UCSD-AML1 (cell line): ENCODE measurements around the gene OR56B4.
"Not testable (repeated sequence)": the region's sequence is repeated elsewhere in the genome, so short reads cannot be mapped to it uniquely, and the experiment has no call there.

Experiments used
- DNase-seq: peaks from one replicate; lab custom pipeline; 2025; ENCODE audit not compliant: unreplicated experiment; lab: John Stamatoyannopoulos, UW

OR56B4 gene

DNA sequence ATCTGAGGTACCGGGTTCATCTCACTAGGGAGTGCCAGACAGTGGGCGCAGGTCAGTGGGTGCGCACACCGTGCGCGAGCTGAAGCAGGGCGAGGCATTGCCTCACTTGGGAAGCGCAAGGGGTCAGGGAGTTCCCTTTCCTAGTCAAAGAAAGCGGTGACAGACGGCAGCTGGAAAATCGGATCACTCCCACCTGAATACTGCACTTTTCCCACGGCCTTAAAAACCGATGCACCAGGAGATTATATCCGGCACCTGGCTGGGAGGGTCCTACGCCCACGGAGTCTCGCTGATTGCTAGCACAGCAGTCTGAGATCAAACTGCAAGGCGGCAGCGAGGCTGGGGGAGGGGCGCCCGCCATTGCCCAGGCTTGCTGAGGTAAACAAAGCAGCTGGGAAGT lies 36.3 kb downstream of the OR56B4 start:
- not testable (repeated sequence) for DNase-seq

DNA sequence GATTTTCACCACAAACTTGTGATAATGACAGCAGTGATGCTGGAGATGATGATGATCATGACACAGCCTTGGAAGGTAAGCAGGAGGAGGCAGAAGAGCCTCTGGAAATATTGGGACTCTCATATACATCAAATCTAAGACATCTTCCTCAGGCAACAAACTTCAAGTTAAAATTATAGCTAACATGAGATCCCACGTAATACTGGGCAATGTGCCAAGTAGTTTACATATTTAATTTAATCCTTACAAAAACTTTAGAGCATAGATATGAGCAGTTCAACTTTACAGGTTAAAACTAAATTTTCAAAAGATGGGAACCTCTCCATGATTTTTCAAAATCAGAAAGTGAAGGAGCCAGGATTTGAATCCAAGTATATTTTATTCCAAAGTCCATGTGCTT lies 43.6 kb downstream of the OR56B4 start:
- DNase-seq = no peak

DNA sequence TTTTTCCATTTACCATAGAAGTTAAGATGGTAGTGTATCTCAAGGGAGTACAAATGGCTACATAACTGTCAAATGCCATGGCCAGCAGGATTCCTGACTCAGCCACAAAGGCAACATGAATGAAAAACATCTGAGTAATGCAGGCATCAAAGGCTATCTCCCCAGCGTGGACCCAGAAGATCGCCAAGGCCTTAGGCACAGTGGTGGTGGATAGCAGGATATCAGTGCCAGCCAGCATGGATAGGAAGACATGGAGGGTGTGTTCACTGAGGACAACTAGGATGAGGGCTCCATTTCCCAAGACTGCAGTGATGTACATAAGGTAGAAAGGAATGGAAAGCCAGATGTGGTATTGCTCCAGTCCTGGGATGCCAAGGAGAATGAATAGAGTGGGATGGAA lies 44.6 kb downstream of the OR56B4 start:
- no peak for DNase-seq

DNA sequence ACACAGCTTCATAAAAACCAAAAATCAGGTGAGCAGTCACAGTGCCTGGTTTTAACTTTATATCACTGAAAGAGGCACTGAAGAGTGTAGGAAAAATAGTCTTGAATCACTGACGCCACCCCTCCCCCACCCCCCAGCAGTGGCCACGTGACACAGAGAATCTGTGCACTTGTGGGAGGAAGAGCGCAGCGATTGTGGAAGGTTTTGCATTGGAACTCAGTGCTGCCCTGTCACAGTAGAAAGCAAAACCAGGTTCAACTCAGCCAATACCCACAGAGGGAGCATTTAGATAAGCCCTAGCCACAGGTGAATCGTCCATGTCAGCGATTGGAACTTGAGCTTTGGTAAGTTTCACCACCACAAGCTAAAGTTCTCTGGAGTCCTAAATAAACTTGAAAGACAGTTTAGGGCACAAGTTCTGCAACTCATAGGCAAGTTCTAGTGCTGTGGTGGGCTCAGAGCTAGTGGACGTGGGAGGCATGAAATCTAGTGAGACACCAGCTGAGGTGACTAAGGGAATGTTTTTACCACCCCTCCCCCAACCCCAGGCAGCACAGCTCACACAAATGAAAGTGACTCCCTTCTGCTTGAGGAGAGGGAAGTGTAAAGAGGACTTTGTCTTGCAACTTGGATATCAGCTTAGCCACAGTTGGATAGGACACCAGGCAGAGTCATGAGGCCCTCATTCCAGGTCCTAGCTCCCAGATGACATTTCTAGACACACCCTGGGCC lies 49.3 kb downstream of the OR56B4 start:
- DNase-seq = no peak
